ENCODE measurements around the gene UBC. TPM values are rescaled to one million over a fixed set of nuclear protein-coding genes. Genes with fewer than 3 reads are reported as not detected.

The UBC gene
- polyA plus RNA-seq, 10 donors = 759 to 967 (median 819) TPM

DNA sequence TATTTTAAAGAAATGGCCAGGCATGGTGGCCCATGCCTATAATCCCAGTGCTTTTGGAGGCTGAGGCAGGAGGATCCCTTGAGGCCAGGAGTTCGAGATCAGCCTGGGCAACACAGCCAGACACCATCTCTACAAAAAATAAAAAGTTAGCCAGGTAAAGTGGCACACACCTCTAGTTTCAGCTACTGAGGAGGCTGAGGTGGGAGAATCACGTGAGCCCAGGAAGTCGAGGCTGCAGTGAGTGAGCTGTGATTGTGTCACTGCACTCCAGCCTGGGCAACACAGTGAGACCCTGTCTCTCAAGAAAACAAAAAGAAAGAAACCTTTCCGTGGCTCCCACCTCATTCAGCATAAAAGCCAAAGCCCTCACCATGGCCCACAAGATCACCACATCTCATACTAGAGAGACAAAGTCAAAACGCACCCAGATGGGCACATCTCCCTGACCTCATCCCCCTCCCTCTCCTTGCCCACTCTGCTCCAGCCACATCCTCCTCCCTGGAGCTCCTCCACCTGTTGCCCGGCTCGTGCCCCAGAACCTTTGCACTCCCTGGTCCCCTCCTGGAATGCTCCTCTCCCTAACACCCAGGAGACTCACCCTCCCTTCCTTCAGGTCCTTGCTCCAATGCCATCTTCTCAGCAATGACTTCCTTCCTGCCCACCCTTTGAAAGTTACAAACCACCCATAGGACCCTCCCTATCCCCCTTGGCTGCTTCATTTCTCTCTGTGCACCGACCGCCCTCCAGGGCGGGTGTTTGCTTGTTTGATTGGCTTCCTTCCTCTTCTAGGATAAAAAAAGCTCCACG lies 46.0 kb downstream of the UBC start:
- DNase-seq = no peak

DNA sequence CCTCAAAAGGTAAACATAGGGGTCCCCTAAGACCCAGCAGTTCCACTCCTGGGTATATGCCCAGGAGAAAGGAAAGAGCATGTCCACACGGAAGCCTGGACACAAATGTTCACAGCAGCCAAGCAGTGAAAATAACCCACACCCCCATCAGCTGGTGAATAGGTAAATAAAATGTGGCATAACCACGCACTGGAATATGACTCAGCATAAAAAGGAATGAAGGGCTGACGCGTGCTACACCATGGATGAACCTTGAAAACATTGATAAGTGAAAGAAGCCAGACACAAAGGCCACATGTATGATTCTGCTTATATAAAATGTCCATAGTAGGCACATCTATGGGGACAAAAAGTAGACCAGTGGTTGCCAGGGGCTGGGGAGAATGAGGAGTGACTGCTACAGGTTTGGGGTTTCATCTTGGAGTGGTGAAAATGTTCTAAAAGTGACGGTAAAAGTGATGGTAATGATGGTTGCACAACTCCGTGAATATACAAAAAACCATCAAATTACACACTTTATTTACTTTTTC lies 47.0 kb downstream of the UBC start:
- no peak for DNase-seq

DNA sequence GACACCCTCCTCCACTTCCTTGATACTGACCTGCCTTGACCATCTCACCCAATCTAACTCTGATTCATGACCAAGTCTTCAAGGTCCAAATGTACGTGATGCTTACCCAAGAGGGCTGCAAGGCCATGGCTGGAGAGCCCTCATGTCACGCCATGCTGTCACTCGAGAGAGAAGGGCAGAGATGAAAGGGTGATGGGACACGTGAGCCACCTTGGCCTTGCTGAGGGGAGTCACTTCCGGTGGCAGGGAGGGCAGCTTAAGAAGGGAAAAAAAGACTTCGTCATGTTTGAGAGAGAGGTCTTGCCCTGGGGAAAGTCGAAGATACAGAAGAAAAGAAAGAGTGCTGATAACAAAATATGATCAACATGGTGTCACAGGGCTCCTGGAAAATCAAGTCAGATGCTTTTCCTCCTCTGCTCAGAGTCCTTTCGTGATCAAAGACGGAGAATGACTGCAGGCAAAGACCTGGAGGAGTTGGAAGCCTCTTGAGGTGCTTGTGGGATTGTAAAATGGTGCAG lies 47.5 kb downstream of the UBC start:
- DNase-seq = no peak

GRCh38 chr12:124866195-124866882 lies 48.1 kb downstream of the UBC start:
- DNase-seq = no peak

- no peak for DNase-seq
Observed at GRCh38 chr12:124865728-124866127, 48.7 kb downstream of the UBC start.

DNA sequence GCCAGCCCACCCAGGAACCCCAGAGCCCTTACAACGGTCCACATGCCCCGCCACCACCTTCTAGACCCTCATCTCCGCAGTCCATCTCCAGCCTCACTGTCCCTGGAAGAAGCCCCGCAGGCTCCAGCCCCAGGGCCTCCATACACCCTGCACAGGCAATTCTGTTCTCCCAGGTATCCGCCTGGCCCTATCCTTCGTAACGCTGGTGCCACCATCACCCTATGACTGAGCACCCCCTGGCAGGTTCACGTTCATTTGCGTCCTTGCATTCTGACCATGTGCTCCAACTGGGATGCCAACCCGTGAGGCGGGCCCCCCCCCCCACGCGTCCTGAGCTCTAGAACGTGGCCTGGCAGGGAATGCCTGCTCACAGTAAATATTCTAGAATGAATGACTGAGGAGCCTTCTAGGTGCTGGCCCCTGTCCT lies 50.1 kb downstream of the UBC start:
- DNase-seq = no peak

GRCh38 chr12:124863416-124864325 lies 50.8 kb downstream of the UBC start, which contains the start of gene SCARB1:
Gene SCARB1 (minus strand): TSS chr12:124863864. CDS start chr12:124863720, 144 bp downstream.
- DNase-seq = peak; percentile 72 to 90 (median 75)

DNA sequence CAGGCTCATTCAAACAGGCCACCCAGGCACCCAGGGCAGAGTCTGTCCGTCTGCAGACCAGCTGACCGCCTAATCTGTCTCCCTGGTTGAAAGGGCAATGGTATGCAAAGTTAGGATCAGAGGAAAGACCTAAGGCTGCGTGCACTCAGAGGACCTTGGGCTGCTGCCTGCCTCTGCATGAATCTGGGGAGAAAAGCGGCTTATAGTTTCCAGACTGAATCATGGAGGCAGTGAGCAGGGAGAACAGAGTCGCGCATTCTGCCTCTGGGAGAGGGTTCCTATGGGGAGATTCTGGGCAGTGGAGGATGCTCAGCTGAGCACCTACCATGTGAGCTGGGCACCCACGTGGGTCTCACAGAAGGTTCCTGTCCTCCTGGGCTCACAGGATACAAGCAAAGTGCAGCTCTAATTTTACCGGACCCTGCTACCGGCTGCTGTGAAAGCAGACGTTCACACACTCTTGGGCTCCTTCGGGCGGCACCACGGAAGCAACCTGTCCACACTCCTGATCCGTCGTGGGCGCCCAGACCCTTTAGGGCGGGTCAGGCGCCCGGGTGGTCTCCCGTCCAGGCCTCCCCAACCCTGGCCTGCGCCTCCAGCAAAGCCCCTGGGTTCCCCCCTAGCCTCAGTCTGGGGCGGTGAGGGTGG lies 51.6 kb downstream of the UBC start:
- DNase-seq = no peak

GRCh38 chr12:124861898-124862676 lies 52.4 kb downstream of the UBC start:
- DNase-seq = no peak

Other genes with a start within 250 kb of the UBC start
- 10 to 100 TPM; 16.5 to 30.6 (median 20.7) TPM for gene SCARB1, start 50.8 kb downstream of the UBC start, polyA plus RNA-seq (ENCODE audit: insufficient read length in 10 of 10)
- 10 to 100 TPM in 1 of 10 donors, 1 to 10 TPM in 9; 7.3 to 10.7 (median 9.1) TPM for gene DHX37, start 74.5 kb upstream of the UBC start, polyA plus RNA-seq (ENCODE audit: insufficient read length in 10 of 10)
- gene BRI3BP, start 79.0 kb upstream of the UBC start, polyA plus RNA-seq (ENCODE audit: insufficient read length in 10 of 10) = 1 to 10 TPM; 2.2 to 5.7 (median 3.3) TPM
- 10 to 100 TPM; 17.5 to 37.5 (median 28.5) TPM for gene AACS, start 150.8 kb upstream of the UBC start, polyA plus RNA-seq (ENCODE audit: insufficient read length in 10 of 10)